ENCODE data around the gene YPEL5. TPM values are rescaled to one million over a fixed set of nuclear protein-coding genes. Genes with fewer than 3 reads are reported as not detected.

The YPEL5 gene
- total RNA-seq, 1 experiment from 2014 or later = 66.4 TPM

- POLR2A ChIA-PET = no interaction called here
- no peaks in the 10 kb centered on the region for H3K9me3 ChIP-seq (ENCODE audit: control insufficient read depth, insufficient read depth, low read depth, low read length)
- intact Hi-C loops (cut with micrococcal nuclease; ENCODE audit: unreplicated experiment) = no loop called here
- CTCF ChIA-PET = no interaction called here
- in situ Hi-C loops (cut with HindIII; ENCODE audit: low pct_unique_long_range_greater_than_20kb, low sequenced_read_pairs) = no loop called here
- H3K4me3 ChIP-seq (ENCODE audit: low read depth in 2 of 2, low read length in 2 of 2) = no peak overlapping the region
- H3K4me1 ChIP-seq (ENCODE audit: control insufficient read depth, insufficient read depth, low read length) = no peaks in the 10 kb centered on the region
- no peaks in the 10 kb centered on the region for H3K36me3 ChIP-seq (ENCODE audit: control insufficient read depth, insufficient read depth, low read length)
- TF ChIP-seq TCF7L2 (IDR thresholded peaks at IDR 0.05; ENCODE audit: low read depth, low read length) = no peak
- no peak for TF ChIP-seq SIN3A (IDR thresholded peaks at IDR 0.05; ENCODE audit: borderline replicate concordance, insufficient read depth, low read depth, low read length)
- TF ChIP-seq CTCF (IDR thresholded peaks at IDR 0.05) = no peak
- no peak for TF ChIP-seq POLR2AphosphoS5 (IDR thresholded peaks at IDR 0.05; ENCODE audit: low read depth, low read length)
- TF ChIP-seq REST (IDR thresholded peaks at IDR 0.05; ENCODE audit: insufficient read depth in 1 of 2, low read depth in 2 of 2, low read length in 1 of 2) = no peak
- no peak overlapping the region for H3K27ac ChIP-seq (ENCODE audit: low read length)
- DNase-seq (ENCODE audit: low read depth, low spot score) (no peak), ATAC-seq (no peak)
- no peaks in the 10 kb centered on the region for H3K27me3 ChIP-seq (ENCODE audit: control insufficient read depth, insufficient read depth, low read length)
- BruUV-seq (replicated peaks) = no TSS peak
Measured at GRCh38 chr2:30192314-30192713, 45.5 kb downstream of the YPEL5 start.

GRCh38 chr2:30193104-30193681, 46.4 kb downstream of the YPEL5 start:
- in situ Hi-C loops (cut with HindIII; ENCODE audit: low pct_unique_long_range_greater_than_20kb, low sequenced_read_pairs) = no loop called here
- POLR2A ChIA-PET = no interaction called here
- H3K4me3 ChIP-seq (ENCODE audit: low read depth in 2 of 2, low read length in 2 of 2) = no peak overlapping the region

More at GRCh38 chr2:30193104-30193681, 46.4 kb downstream of the YPEL5 start:
- ATAC-seq (no peak), DNase-seq (ENCODE audit: low read depth, low spot score) (no peak)
- Histone ChIP-seq H3K27me3 (ENCODE audit: control insufficient read depth, insufficient read depth, low read length) (no peaks in the 10 kb centered on the region), H3K4me1 (ENCODE audit: control insufficient read depth, insufficient read depth, low read length) (no peaks in the 10 kb centered on the region), H3K27ac (ENCODE audit: low read length) (no peak overlapping the region), H3K9me3 (ENCODE audit: control insufficient read depth, insufficient read depth, low read depth, low read length) (no peaks in the 10 kb centered on the region), H3K36me3 (ENCODE audit: control insufficient read depth, insufficient read depth, low read length) (no peaks in the 10 kb centered on the region)
- CTCF ChIA-PET = no interaction called here
- TF ChIP-seq POLR2AphosphoS5 (IDR thresholded peaks at IDR 0.05; ENCODE audit: low read depth, low read length) (no peak), TCF7L2 (IDR thresholded peaks at IDR 0.05; ENCODE audit: low read depth, low read length) (no peak), SIN3A (IDR thresholded peaks at IDR 0.05; ENCODE audit: borderline replicate concordance, insufficient read depth, low read depth, low read length) (no peak), CTCF (IDR thresholded peaks at IDR 0.05) (no peak), REST (IDR thresholded peaks at IDR 0.05; ENCODE audit: insufficient read depth in 1 of 2, low read depth in 2 of 2, low read length in 1 of 2) (no peak)
- BruUV-seq (replicated peaks) = no TSS peak
- intact Hi-C loops (cut with micrococcal nuclease; ENCODE audit: unreplicated experiment) = no loop called here

Measured in Panc1 (cell line).